CD14-positive monocyte (primary cell): Measurements from ENCODE around the gene PSMB8. TPM values are rescaled to one million over a fixed set of nuclear protein-coding genes. Genes with fewer than 3 reads are reported as not detected.

ENCODE experiments used
- DNase-seq, 3 donors: peaks; one replicate each; pipeline ENCODE4 v3.0.0-alpha.2; 2011 to 2022
- H2AFZ ChIP-seq: 2 replicates; pipeline ENCODE4 v1.6.0; 2012; ENCODE audit warnings: mild to moderate bottlenecking, low read depth, low read length, inconsistent platforms; ENCODE audit not compliant: insufficient read depth, poor library complexity, severe bottlenecking
- H3K27ac ChIP-seq, 2 donors: 1 replicate in 1 of 2; 2 replicates in 1 of 2; pipeline ENCODE4 v1.5.1; 2012 to 2013; ENCODE audit warnings: low read length in 2 of 2, control low read depth in 1 of 2, inconsistent platforms in 1 of 2, low read depth in 1 of 2, mild to moderate bottlenecking in 1 of 2
- H3K27me3 ChIP-seq, 2 donors: one replicate each; pipeline versions ENCODE4 v1.6.0 to v1.6.1; 2011 to 2013; ENCODE audit warnings: low read length in 2 of 2; ENCODE audit not compliant: control insufficient read depth in 2 of 2, insufficient read depth in 2 of 2
- H3K36me3 ChIP-seq, 2 donors: replicated peaks in 1 of 2; 1 replicate in 1 of 2; 2 replicates in 1 of 2; pipeline versions ENCODE4 v1.5.1 to v1.6.1; 2012 to 2013; ENCODE audit warnings: low read length in 2 of 2, control low read depth in 1 of 2, inconsistent platforms in 1 of 2, mild to moderate bottlenecking in 1 of 2; ENCODE audit not compliant: insufficient read depth in 2 of 2, control insufficient read depth in 1 of 2
- H3K4me1 ChIP-seq, 2 donors: 1 replicate in 1 of 2; 2 replicates in 1 of 2; pipeline versions ENCODE4 v1.5.1 to v1.6.1; 2012 to 2013; ENCODE audit warnings: low read length in 2 of 2, control low read depth in 1 of 2, inconsistent platforms in 1 of 2, mild to moderate bottlenecking in 1 of 2, moderate library complexity in 1 of 2; ENCODE audit not compliant: insufficient read depth in 2 of 2, control insufficient read depth in 1 of 2
- H3K4me2 ChIP-seq: replicated peaks from 2 replicates; pipeline ENCODE3; 2012; ENCODE audit warnings: low read length, moderate library complexity, mild to moderate bottlenecking; ENCODE audit not compliant: poor library complexity, severe bottlenecking; ENCODE audit errors: extremely low read depth
- H3K4me3 ChIP-seq, 3 experiments: fragments of 200-600 bp in 1 of 3; sonication (generic) in 1 of 3; replicated peaks in 1 of 3; 1 replicate in 2 of 3; 2 replicates in 1 of 3; pipeline ENCODE4 v1.5.1; 2011 to 2013; ENCODE audit warnings: low read length in 3 of 3, mild to moderate bottlenecking in 3 of 3, control low read depth in 2 of 3, low read depth in 2 of 3, inconsistent platforms in 1 of 3, moderate library complexity in 1 of 3
- H3K79me2 ChIP-seq: 2 replicates; pipeline ENCODE4 v1.6.0; 2012; ENCODE audit warnings: mild to moderate bottlenecking, control low read depth, inconsistent platforms, low read length, moderate library complexity; ENCODE audit not compliant: insufficient read depth
- H3K9ac ChIP-seq: 2 replicates; pipeline ENCODE4 v1.6.0; 2017; ENCODE audit warnings: low read length, mild to moderate bottlenecking; ENCODE audit not compliant: insufficient read depth, poor library complexity, severe bottlenecking
- H3K9me3 ChIP-seq, 2 donors: replicated peaks in 1 of 2; 1 replicate in 1 of 2; 2 replicates in 1 of 2; pipeline versions ENCODE4 v1.5.1 to v1.6.1; 2012 to 2013; ENCODE audit warnings: low read length in 2 of 2, control low read depth in 1 of 2; ENCODE audit not compliant: control insufficient read depth in 1 of 2, insufficient read depth in 1 of 2
- H4K20me1 ChIP-seq: 2 replicates; pipeline ENCODE4 v1.6.0; 2012; ENCODE audit warnings: mild to moderate bottlenecking, low read length, control low read depth, moderate library complexity; ENCODE audit not compliant: insufficient read depth
- H3K27ac Mint-ChIP-seq, 7 donors: one replicate each; pipeline ENCODE4 v1.8.0; 2020; ENCODE audit warnings: mild to moderate bottlenecking in 7 of 7, mixed read lengths in 7 of 7, moderate library complexity in 6 of 7, inconsistent platforms in 2 of 7
- H3K27me3 Mint-ChIP-seq, 3 donors: one replicate each; pipeline ENCODE4 v1.8.0; 2021 to 2022; ENCODE audit warnings: low read depth in 3 of 3, mild to moderate bottlenecking in 3 of 3, mixed read lengths in 3 of 3, moderate library complexity in 3 of 3, inconsistent platforms in 1 of 3
- H3K36me3 Mint-ChIP-seq, 2 donors: one replicate each; pipeline ENCODE4 v1.8.0; 2020; ENCODE audit warnings: mixed read lengths in 2 of 2, inconsistent platforms in 1 of 2, mild to moderate bottlenecking in 1 of 2
- H3K4me1 Mint-ChIP-seq: one replicate; pipeline ENCODE4 v1.8.0; 2020; ENCODE audit warnings: mild to moderate bottlenecking, mixed read lengths
- H3K4me3 Mint-ChIP-seq, 2 donors: one replicate each; pipeline ENCODE4 v1.8.0; 2020; ENCODE audit warnings: mild to moderate bottlenecking in 2 of 2, mixed read lengths in 2 of 2, moderate library complexity in 1 of 2
- H3K9me3 Mint-ChIP-seq, 7 donors: one replicate each; pipeline ENCODE4 v1.8.0; 2020 to 2022; ENCODE audit warnings: mixed read lengths in 7 of 7, mild to moderate bottlenecking in 6 of 7, moderate library complexity in 6 of 7, inconsistent platforms in 2 of 7
- WGBS: methylation state at CpG from one replicate; pipeline ENCODE4 v1.1.5; 2013; ENCODE audit warnings: missing lambda C conversion rate; ENCODE audit not compliant: insufficient coverage; 5-methylcytosine and 5-hydroxymethylcytosine counted together
- intact Hi-C, 2 donors: fragments of 100-400 bp; cut with micrococcal nuclease; formaldehyde crosslinking; loops; one replicate each; pipeline versions ENCODE4 v1.15.0 to v1.15.1; 2023
- polyA plus RNA-seq, 3 donors: library from polyadenylated mRNA; depleted of rRNA in 1 of 3; unstranded in 2 of 3; stranded (reverse) in 1 of 3; fragments of 300-500 nt in 2 of 3; fragments of >200 nt in 1 of 3; fragmentation: Illumina TruSeq in 2 of 3; gene quantifications; 1 replicate in 2 of 3; 2 replicates in 1 of 3; pipeline ENCODE4 v1.2.3, GENCODE V29; 2012 to 2021
- TF ChIP-seq, protein P1 (sequence below): fragments of 200-600 bp; IDR thresholded peaks from one replicate; pipeline ENCODE4 v1.8.0; 2022; ENCODE audit warnings: antibody characterized with exemption, mild to moderate bottlenecking

The PSMB8 gene
- polyA plus RNA-seq, 3 donors, result 164 to 534 (median 487) TPM

DNA sequence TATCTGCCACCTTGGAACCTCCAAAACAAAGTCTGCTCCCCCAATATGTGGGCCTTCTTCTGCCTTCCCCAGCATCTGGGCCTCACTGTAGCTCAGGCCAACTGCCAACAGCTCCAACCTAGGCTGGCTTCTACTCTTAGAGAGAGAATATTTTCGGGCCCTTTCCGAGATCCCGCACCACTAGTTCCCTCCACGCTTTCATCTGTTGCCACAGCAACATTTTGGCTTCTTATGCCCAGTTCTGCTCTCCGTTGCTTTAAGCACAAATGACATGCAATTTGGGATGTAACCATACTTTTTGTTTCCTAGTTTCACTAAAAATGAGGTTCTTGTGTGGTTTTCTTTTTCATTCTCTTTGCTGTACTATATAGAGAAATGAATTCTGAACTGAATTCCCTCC lies 43.8 kb upstream of the PSMB8 start:
- H3K27ac Mint-ChIP-seq, result no peak overlapping the region

DNA sequence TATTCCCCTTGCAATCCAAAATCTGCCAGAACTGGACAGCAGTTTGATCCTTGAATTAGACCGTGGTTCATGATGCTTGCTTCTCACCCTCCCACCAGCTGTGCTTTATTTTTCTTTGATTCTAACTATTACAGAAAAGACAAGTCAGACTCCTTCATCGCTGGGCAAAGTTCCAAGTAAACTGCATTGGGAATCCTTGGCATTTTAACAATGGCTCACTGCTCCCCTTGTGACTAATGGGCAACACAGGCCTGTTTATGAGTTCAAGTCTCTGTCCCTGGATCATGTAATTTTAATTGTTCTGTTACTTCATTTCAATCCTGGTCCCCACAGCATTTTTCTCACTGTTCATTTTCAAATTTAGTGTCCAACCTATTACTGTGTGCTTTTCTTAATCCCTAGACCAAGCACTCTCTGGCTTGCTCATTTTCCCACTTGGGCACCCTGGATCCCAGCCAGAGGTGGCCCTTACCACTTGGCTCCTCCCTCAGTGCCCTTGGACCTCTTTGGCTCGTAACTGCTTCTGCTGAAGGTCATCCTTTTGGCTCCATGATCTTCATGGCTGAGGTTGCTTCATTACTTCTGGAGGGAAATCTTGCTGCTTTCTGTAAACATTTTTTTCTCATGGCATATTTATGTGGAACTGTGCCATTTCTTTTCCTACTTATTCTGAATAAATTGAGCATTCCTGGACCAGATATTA lies 43.0 kb upstream of the PSMB8 start:
- H3K27me3 ChIP-seq, result no peaks in the 10 kb centered on the region
- H3K4me1 ChIP-seq, result peaks cover 0 to 5% of the 10 kb centered on the region in 2 donors
- intact Hi-C loops, result loop anchor here in 1 of 2 donors (5.0 kb wide), 1 partner anchor 45 kb away; no protein-coding TSS in a partner anchor
- H3K9me3 ChIP-seq, result no peaks in the 10 kb centered on the region
- no peaks in the 10 kb centered on the region for H3K36me3 ChIP-seq
- WGBS, result 94% methylated on average over 2 of the region's 3 CpGs
- no peak overlapping the region for H3K27ac ChIP-seq
- Mint-ChIP-seq H3K27ac (no peak overlapping the region), H3K9me3 (no peaks in the 10 kb centered on the region), H3K4me3 (no peak overlapping the region), H3K27me3 (peaks cover 0 to 2% (median 2%) of the 10 kb centered on the region in 3 donors), H3K36me3 (no peaks in the 10 kb centered on the region), H3K4me1 (peaks cover 18% of the 10 kb centered on the region)
- no peak overlapping the region for H2AFZ ChIP-seq
- no peak overlapping the region for H3K4me2 ChIP-seq
- no peaks in the 10 kb centered on the region for H4K20me1 ChIP-seq
- DNase-seq, result no peak
- H3K9ac ChIP-seq, result no peak overlapping the region
- H3K4me3 ChIP-seq, result no peak overlapping the region
- no peaks in the 10 kb centered on the region for H3K79me2 ChIP-seq
- TF ChIP-seq, protein P1, sequence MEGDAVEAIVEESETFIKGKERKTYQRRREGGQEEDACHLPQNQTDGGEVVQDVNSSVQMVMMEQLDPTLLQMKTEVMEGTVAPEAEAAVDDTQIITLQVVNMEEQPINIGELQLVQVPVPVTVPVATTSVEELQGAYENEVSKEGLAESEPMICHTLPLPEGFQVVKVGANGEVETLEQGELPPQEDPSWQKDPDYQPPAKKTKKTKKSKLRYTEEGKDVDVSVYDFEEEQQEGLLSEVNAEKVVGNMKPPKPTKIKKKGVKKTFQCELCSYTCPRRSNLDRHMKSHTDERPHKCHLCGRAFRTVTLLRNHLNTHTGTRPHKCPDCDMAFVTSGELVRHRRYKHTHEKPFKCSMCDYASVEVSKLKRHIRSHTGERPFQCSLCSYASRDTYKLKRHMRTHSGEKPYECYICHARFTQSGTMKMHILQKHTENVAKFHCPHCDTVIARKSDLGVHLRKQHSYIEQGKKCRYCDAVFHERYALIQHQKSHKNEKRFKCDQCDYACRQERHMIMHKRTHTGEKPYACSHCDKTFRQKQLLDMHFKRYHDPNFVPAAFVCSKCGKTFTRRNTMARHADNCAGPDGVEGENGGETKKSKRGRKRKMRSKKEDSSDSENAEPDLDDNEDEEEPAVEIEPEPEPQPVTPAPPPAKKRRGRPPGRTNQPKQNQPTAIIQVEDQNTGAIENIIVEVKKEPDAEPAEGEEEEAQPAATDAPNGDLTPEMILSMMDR, result no peak

More for the DNA sequence above, 43.8 kb upstream of the PSMB8 start:
- H3K9ac ChIP-seq, result no peak overlapping the region
- no peak overlapping the region for H3K4me3 Mint-ChIP-seq
- H3K36me3 ChIP-seq, result no peaks in the 10 kb centered on the region
- no peak overlapping the region for H3K4me3 ChIP-seq
- no peak for DNase-seq
- H2AFZ ChIP-seq, result no peak overlapping the region
- H3K4me1 Mint-ChIP-seq, result peaks cover 18% of the 10 kb centered on the region
- peaks cover 0 to 2% (median 2%) of the 10 kb centered on the region in 3 donors for H3K27me3 Mint-ChIP-seq
- no peaks in the 10 kb centered on the region for H3K36me3 Mint-ChIP-seq
- H3K4me1 ChIP-seq, result peaks cover 0 to 5% of the 10 kb centered on the region in 2 donors
- H3K9me3 ChIP-seq, result no peaks in the 10 kb centered on the region
- 85% methylated on average over 3 of the region's 5 CpGs for WGBS
- H3K79me2 ChIP-seq, result no peaks in the 10 kb centered on the region
- H3K27ac ChIP-seq, result no peak overlapping the region
- TF ChIP-seq, protein P1, result no peak
- no peaks in the 10 kb centered on the region for H3K27me3 ChIP-seq
- H3K9me3 Mint-ChIP-seq, result no peaks in the 10 kb centered on the region
- no peak overlapping the region for H3K4me2 ChIP-seq
- intact Hi-C loops, result loop anchor here in 1 of 2 donors (5.0 kb wide), 1 partner anchor 45 kb away; no protein-coding TSS in a partner anchor
- H4K20me1 ChIP-seq, result no peaks in the 10 kb centered on the region
